Measurements from ENCODE around the gene GRIA4.
"Not testable (repeated sequence)": the region's sequence is repeated elsewhere in the genome, so short reads cannot be mapped to it uniquely, and the experiment has no call there.

GRIA4 gene

GRCh38 chr11:105860105-105860504 lies 250.2 kb downstream of the GRIA4 start:
- no peak for DNase-seq (ENCODE audit: low spot score)

DNA sequence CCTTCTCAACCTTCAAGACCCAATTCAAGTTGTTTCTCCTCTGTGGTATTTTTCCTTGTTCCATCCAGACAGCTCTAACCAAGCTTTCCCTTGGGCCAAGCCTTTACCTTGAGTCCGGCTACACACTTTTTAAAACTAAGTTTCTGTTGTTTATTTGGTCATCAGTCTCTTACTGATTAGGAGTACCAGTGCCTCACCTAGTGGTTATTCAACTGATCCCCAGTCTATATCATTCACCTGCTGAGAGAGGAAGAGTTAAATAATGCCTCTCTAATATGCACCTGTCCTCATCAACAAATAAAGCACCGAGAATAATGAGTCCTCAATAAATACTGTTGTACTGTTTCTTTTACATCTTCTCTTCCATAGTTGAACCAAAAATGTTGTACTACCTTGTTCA lies 251.4 kb downstream of the GRIA4 start:
- DNase-seq (ENCODE audit: low spot score) = no peak

GRCh38 chr11:105862736-105863367 lies 253.0 kb downstream of the GRIA4 start:
- peak; percentile 43 for DNase-seq (ENCODE audit: low spot score)

DNA sequence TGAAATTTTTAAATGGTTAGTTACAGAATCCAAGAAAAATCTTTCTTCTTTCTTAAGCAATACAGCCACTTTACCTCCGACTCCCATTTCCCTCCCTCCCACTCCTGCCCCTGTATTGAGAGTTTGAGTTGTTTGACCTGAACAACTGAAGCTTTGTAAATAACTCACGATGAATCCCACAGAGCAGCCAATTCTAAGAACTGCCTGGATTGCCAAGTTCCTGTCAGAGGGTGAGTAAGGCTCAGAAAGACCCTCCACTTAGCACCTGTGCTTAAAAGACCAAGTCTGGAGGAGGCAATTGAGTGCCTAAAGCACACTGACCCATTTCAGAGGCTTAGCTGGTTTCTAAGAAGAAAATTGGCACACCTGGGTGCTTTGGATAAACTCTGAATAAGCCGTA lies 253.7 kb downstream of the GRIA4 start:
- no peak for DNase-seq (ENCODE audit: low spot score)

DNA sequence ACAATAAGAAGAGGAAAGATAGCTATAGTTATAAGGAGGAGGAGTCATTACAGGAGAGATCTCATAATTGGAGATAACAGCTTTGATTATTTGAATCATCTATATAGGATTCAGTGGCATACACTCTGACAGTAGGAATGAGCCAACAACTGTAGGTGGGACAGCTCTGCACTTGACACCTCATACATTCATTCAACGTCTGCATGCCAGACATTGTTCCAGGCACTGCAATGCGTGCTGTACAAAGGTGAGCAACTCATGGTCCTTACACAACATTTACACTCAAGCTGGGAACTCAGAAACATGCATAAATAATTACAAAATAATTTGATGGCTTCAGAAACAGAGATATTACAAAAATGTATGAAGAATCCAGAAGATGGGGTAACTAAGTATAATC lies 257.9 kb downstream of the GRIA4 start:
- DNase-seq (ENCODE audit: low spot score) = no peak

- no peak for DNase-seq (ENCODE audit: low spot score)
Observed at GRCh38 chr11:105868762-105869285, 259.0 kb downstream of the GRIA4 start.

DNA sequence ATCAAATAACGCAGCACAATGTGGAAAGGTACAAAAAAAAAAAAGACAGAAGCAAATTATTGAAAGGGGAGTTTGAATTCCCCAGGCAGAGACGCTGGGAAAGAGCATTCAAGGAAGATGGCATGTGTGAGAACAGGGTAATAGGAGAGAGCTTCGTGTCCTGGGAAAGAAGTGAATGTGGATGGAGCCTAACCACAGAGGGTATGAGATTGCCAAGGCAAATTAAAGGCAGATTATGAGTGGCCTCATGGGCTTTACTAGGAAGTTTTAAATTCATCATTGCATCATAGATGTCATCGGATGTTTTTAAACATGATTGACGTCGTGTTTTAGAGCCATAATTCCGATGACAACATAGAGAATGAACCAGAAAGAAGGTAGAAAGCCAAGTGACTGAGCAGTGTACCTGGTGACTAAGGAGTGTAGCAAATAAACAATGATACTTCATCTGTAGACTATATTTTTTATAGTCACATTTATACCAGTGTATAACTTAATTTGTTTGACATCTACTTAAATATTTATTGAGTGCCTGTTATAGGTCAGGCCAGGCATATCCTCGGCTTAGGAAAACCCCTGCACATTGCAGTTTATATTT lies 260.7 kb downstream of the GRIA4 start:
- no peak for DNase-seq (ENCODE audit: low spot score)

- DNase-seq (ENCODE audit: low spot score) = no peak
Observed at GRCh38 chr11:105878510-105878909, 268.6 kb downstream of the GRIA4 start.

GRCh38 chr11:105878927-105879326 lies 269.1 kb downstream of the GRIA4 start:
- DNase-seq (ENCODE audit: low spot score) = not testable (repeated sequence)

DNA sequence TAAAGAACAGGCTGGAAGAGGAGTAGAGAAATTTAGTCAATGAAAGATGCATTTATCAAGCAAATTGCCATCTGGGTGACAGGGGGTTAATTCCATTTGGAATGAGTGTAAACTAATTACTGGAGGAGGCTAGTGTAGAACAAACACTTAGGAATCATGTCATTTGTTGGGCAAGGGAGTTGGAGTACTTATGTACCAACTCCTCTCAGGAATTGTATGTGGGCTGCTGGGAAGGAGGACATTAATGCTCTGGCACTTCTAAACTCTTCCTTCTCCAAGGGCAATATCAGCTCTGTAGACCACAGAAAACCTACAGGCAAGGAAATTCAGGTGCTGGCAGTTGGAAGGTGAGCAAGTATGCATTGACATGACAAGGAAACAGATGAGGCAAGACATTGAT lies 271.2 kb downstream of the GRIA4 start:
- DNase-seq (ENCODE audit: low spot score) = no peak

- DNase-seq (ENCODE audit: low spot score) = no peak
Observed at GRCh38 chr11:105884436-105884835, 274.6 kb downstream of the GRIA4 start.

GRCh38 chr11:105891685-105892084 lies 281.8 kb downstream of the GRIA4 start:
- DNase-seq (ENCODE audit: low spot score) = no peak

DNA sequence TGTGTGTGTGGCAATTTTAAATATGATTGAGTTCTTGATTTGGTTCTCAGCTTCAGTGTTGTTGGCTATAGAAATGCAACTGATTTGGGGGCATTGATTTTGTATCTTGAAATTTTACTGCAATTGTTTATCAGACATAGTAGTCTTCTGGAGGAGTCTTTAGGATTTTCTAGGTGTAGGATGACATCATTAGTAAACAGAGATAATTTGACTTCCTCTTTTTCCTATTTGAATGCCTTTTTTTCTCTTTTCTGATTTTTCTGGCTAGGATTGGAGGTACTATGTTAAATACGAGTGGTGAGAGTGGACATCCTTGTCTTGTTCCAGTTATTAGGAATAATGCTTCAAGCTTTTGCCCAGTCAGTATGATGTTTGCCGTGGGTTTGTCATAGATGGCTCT lies 287.3 kb downstream of the GRIA4 start:
- DNase-seq (ENCODE audit: low spot score) = no peak

GRCh38 chr11:105899772-105900171 lies 289.9 kb downstream of the GRIA4 start:
- DNase-seq (ENCODE audit: low spot score) = no peak

DNA sequence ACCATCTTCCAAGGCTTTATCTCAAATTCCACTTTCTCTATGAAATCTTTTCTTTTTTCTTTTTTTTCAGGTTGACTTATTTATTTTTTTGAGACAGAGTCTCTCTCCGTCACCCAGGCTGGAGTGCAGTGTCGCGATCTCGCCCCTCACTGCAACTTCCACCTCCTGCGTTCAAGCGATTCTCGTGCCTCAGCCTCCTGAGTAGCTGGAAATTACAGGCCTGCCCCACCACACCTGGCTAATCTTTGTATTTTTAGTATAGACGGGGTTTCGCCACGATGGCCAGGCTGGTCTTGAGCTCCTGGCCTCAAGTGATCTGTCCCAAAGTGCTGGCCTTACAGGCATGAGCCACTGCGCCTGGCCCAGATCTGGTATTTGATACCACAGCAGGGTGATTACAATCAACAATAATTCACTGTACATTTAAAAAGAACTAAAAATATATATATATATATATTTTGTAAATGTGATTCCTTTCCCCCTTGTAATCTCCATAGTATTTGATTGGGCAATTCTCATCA lies 290.7 kb downstream of the GRIA4 start:
- DNase-seq (ENCODE audit: low spot score) = no peak

DNA sequence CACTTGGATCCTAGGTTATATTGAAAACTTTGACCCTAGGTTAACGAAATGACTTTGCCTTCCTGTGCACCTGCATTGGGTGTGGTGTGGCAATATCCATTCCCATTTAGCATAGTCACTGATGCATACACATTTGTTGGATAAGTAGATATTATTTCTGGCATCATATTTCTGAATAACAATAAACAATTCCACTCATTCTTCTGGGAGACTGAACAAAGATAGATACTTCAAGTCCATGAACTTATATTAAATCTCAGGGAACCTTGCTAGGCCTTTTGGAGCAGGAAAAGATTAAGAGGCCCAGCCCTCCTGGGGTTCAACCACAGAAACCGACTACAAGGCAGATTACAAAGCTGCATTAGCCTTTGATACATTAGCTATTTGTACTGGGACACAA lies 293.2 kb downstream of the GRIA4 start:
- DNase-seq (ENCODE audit: low spot score) = no peak

DNA sequence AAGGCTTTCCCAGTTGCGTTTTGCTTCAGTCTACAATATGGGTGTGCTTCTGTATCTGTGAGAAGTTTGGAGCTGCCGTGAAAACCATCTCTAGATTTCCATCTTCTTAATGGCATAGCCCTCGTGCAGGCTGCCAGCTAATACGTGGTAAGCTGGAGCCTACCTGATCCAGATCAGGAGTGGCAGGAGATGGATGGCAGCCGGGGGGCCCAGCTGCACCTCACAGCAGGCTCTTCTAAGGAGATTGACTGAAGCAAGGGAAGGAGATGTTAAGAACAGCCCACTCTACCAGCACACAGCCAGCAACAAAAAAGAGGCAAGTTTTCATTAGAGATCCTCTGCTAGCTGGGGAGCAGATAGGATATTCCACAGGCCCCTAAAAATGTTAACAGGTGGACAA lies 296.6 kb downstream of the GRIA4 start:
- no peak for DNase-seq (ENCODE audit: low spot score)

DNA sequence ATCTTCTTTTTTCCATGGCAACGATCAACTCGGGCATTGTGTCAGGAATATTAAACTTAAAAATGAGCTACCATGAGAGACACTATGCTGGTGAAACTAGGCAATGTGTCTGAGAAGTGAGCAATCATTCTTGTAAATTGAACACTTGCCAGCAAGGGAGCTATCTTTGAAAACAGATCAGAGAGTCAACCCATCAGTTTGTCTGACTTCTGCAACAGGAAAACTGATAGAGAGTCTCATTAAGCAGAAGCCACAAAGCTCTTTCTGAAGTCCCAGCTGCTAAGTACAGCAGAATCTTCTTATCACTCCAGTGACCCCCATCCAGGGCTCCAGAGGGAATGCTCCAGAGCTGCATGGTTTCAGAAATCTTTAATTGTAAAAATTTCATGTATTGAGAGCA lies 297.4 kb downstream of the GRIA4 start:
- no peak for DNase-seq (ENCODE audit: low spot score)

DNA sequence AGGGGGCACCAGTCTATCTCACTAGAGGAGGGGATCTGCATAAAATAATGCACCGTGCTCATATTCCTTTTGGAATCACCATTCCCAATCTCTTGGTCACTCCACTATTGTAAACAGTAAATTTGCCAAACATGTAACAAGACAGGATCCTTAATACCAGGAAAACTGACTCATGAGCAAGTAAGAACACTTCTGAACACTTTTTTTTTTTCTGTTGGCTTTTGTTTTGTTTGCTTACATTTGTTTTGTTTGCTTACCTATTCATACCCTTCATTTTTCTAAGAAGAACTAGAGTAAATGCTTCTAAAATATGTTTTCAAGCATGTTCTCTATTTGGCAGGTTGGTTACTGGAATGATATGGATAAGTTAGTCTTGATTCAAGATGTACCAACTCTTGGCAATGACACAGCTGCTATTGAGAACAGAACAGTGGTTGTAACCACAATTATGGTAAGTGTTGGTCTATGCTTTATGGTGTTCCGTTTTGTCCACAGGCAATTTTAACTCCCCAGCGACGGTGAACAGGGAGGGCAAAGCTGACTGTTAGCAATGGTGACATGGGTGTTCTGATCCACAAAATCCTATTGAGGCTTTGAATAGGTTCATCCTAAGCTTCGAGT lies 300.3 kb downstream of the GRIA4 start:
- DNase-seq (ENCODE audit: low spot score) = no peak

GRCh38 chr11:105911454-105911853 lies 301.6 kb downstream of the GRIA4 start:
- no peak for DNase-seq (ENCODE audit: low spot score)

DNA sequence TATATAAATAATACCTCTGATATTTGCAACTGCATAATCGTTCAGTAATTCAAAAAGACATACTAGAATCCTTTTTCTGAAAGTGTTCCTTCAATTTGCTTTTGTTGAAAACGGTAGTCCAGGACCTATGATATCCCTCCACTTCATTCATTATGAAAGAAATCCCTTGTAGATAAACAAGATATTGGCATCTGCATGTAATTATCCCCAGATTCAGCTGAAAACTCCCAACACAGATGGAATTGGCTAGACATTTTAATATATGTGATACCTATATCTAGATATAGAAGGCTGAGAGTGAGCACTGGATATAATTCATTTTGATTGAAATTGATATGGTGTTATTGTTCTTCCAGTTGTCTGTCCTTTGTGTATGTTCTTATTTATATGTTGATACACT lies 302.8 kb downstream of the GRIA4 start:
- DNase-seq (ENCODE audit: low spot score) = no peak

DNA sequence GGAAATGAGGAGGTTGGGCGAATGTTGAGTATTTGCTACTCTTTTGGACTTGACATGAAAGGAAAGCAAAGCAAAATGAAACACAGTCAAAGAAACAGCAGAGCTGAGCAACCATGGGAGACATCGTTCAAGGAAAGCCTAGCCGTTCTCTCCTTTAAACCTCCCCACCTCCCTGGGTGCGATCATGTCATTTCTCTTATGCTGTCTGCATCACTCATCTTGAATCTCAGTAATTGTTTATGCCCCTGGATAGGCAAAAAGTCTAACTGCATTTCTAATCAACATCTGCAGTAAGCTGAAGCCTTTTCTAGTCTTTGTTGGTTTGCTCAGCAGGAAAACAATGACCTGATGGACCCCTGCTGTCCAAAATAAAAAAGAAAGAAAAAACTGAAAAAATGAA lies 305.1 kb downstream of the GRIA4 start:
- no peak for DNase-seq (ENCODE audit: low spot score)

- no peak for DNase-seq (ENCODE audit: low spot score)
Observed at GRCh38 chr11:105918039-105918438, 308.2 kb downstream of the GRIA4 start.
